ENCODE measurements around the gene KDM2A. TPM values are rescaled to one million over a fixed set of nuclear protein-coding genes. Genes with fewer than 3 reads are reported as not detected.

KDM2A gene
- total RNA-seq, 4 donors from 2014 or later, result 65.3 to 137 (median 81.2) TPM

DNA sequence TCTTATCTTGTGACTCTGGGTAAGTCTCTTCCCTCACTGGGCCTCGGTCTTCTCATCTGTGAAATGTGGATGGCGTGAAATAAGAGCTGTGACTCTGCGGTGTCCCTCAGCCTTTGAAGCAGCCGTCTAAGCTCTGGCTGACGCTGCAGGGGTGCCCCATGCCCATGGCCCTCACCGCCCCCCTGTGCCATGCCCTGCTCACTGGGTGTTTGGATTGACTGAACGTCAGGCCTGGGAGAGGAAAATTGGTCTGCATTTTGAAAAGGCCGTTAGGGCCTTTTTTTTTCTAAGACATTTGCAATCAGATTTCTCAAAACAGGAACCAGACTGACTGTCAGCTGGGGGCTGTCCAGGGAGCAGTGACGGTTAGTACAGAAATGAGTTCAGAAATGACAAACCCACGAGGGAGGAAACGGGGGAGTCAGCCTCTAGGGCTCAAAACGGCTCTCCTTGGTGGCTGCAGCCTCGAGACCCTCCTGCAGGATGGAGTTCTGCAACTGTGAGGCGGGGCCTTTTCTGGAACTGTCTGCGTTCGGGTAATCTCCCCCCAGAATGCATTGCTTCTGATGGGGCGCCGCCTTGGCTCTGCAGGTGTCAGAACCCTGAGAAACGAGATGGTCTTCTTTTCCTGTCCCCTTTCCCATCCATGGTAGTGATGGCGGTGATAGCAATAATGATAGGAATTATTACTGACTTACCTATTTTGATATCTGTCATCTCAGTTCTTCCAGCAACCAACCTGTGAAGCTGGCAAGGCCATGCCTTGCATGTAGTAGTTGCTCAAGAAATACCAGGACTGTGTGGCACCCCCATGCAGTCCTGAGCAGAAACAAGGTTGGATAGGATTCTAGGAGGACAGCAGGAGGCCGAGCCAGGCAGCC lies 149.3 kb downstream of the KDM2A start:
- peaks cover 42 to 70% (median 65%) of the 10 kb centered on the region in 4 donors for H3K4me1 ChIP-seq
- WGBS, 2 donors (ENCODE audit: low coverage in 1 of 2), result 27 to 40% methylated on average over 1 to 21 of the region's 21 CpGs
- in situ Hi-C loops (cut with MboI; ENCODE audit: low pct_ligation_motif_present in 1 of 4, low pct_unique_long_range_greater_than_20kb in 1 of 4, low sequenced_read_pairs in 3 of 4), result loop anchor here in 2 of 4 donors (5.0 to 25.0 kb wide), 2 partner anchors 49 to 119 kb away; partner anchors contain the start of gene RAD9A (in 1 of the 2)

DNA sequence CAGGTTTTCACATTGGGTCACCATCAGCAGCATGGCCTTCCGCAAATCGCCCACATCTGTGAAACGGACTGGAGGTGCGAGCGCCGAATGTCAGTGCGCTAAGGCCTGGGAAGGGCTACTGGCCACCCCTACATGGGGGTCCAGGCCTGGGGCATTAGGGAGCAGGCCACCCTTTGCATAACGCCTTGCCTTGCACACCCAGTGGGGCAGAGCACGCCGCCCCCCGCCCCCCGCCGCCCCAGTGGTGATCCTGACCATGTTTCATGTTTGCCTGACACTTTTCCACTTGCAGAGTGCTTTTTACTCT lies 149.9 kb downstream of the KDM2A start:
- Histone ChIP-seq H3K4me3 (peak overlapping the region in 1 of 4 donors; percentile 95), H3K9me3 (no peaks in the 10 kb centered on the region), H3K4me1 (peaks cover 47 to 75% (median 69%) of the 10 kb centered on the region in 4 donors), H3K27me3 (no peaks in the 10 kb centered on the region), H3K36me3 (no peaks in the 10 kb centered on the region), H3K27ac (peak overlapping the region; percentile 95 to 98 (median 97))
- DNase-seq, result no peak
- intact Hi-C loops (cut with DNase I; ENCODE audit: low total_unique reads) (no loop called here), in situ Hi-C loops (cut with MboI; ENCODE audit: low pct_ligation_motif_present in 1 of 4, low pct_unique_long_range_greater_than_20kb in 1 of 4, low sequenced_read_pairs in 3 of 4) (loop anchor here in 2 of 4 donors (5.0 to 25.0 kb wide), 2 partner anchors 48 to 118 kb away; partner anchors contain the start of gene RAD9A (in 1 of the 2))
- WGBS, 2 donors (ENCODE audit: low coverage in 1 of 2), result 74% methylated on average over 13 of the region's 13 CpGs; no CpG with 5 or more reads in 1 of the 2 donors
- TF ChIP-seq EP300 (IDR thresholded peaks at IDR 0.05; ENCODE audit: low read depth), result no peak
- TF ChIP-seq POLR2AphosphoS5 (IDR thresholded peaks at IDR 0.05), result no peak
- TF ChIP-seq, protein P1, sequence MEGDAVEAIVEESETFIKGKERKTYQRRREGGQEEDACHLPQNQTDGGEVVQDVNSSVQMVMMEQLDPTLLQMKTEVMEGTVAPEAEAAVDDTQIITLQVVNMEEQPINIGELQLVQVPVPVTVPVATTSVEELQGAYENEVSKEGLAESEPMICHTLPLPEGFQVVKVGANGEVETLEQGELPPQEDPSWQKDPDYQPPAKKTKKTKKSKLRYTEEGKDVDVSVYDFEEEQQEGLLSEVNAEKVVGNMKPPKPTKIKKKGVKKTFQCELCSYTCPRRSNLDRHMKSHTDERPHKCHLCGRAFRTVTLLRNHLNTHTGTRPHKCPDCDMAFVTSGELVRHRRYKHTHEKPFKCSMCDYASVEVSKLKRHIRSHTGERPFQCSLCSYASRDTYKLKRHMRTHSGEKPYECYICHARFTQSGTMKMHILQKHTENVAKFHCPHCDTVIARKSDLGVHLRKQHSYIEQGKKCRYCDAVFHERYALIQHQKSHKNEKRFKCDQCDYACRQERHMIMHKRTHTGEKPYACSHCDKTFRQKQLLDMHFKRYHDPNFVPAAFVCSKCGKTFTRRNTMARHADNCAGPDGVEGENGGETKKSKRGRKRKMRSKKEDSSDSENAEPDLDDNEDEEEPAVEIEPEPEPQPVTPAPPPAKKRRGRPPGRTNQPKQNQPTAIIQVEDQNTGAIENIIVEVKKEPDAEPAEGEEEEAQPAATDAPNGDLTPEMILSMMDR (IDR thresholded peaks at IDR 0.05), result no peak

More for the DNA sequence above, 149.3 kb downstream of the KDM2A start:
- H3K27me3 ChIP-seq, result no peaks in the 10 kb centered on the region
- intact Hi-C loops (cut with DNase I; ENCODE audit: low total_unique reads), result no loop called here
- H3K27ac ChIP-seq, result peak overlapping the region; percentile 95 to 98 (median 97)
- peak overlapping the region in 3 of 4 donors; percentile 95 to 98 (median 97) for H3K4me3 ChIP-seq
- peak; percentile 54 for DNase-seq
- no peaks in the 10 kb centered on the region for H3K9me3 ChIP-seq
- H3K36me3 ChIP-seq, result no peaks in the 10 kb centered on the region
- no peak for TF ChIP-seq EP300 (IDR thresholded peaks at IDR 0.05; ENCODE audit: low read depth)
- no peak for TF ChIP-seq POLR2AphosphoS5 (IDR thresholded peaks at IDR 0.05)
- TF ChIP-seq, protein P1 (IDR thresholded peaks at IDR 0.05), result no peak
- TF ChIP-seq POLR2A (IDR thresholded peaks at IDR 0.05), result no peak

DNA sequence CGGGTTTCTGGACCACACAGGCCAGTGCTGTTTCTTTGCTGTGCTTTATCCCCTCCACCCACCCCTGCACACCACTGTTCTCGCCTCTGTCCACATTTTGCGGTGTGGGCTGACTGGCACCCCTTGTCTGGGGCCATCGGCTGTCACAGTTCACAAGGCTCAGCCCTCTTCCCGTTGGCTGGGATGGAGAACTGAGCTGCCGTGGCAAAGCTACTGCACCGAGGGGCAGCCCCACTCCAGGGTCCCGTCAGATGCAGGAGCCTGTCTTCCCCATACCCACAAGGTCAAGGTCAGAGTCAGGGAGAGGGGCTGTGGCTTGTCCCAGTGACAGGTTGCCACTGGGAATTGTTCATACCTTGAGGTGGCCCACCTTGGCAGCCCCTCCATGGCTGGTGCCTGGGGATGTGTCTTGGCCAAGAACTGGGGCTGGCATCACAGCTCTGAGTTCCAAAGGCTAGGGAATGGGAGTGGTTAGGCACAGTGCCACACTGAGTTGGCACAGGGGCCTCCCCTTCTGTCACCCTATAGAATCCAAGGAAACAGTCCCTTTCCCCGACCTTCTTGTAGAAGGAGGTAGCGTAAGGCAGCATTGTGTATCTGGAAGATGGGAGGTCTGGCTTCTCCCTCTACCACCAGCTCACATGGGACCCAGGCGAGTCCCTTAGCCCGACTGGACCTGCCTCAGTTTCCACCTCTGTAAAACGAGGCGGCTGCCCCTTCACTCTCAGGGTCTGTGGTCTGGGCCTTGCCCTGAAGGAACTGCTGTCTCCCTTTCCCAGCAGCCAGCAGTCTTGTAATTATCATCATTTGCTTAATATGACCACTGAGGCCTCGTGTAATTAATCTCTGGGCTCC lies 150.6 kb downstream of the KDM2A start:
- in situ Hi-C loops (cut with MboI; ENCODE audit: low pct_ligation_motif_present in 1 of 4, low pct_unique_long_range_greater_than_20kb in 1 of 4, low sequenced_read_pairs in 3 of 4) (loop anchor here in 2 of 4 donors (5.0 to 25.0 kb wide), 2 partner anchors 48 to 118 kb away; partner anchors contain the start of gene RAD9A (in 1 of the 2)), intact Hi-C loops (cut with DNase I; ENCODE audit: low total_unique reads) (loop anchor here (10.0 kb wide), 1 partner anchor 635 kb away; the partner anchor contains the start of gene RBM4)
- peak overlapping the region; percentile 95 to 98 (median 97) for H3K27ac ChIP-seq
- DNase-seq, result peak; percentile 73
- no peak for TF ChIP-seq EP300 (IDR thresholded peaks at IDR 0.05; ENCODE audit: low read depth)
- TF ChIP-seq POLR2AphosphoS5 (IDR thresholded peaks at IDR 0.05), result no peak
- no peak for TF ChIP-seq POLR2A (IDR thresholded peaks at IDR 0.05)
- TF ChIP-seq, protein P1 (IDR thresholded peaks at IDR 0.05), result no peak
- WGBS, 2 donors (ENCODE audit: low coverage in 1 of 2), result 10 to 27% methylated on average over 2 to 15 of the region's 15 CpGs
- peak overlapping the region in 2 of 4 donors; percentile 21 to 95 for H3K4me3 ChIP-seq
- H3K9me3 ChIP-seq, result no peaks in the 10 kb centered on the region
- H3K36me3 ChIP-seq, result no peaks in the 10 kb centered on the region
- no peaks in the 10 kb centered on the region for H3K27me3 ChIP-seq
- peaks cover 47 to 81% (median 72%) of the 10 kb centered on the region in 4 donors for H3K4me1 ChIP-seq

All from transverse colon (tissue), 4 donors.